Activated T-cell treated with anti-CD3 and anti-CD28 coated beads for 1 hour (primary cell): ENCODE results near the gene CARD8.
"Not testable (repeated sequence)": the region's sequence is repeated elsewhere in the genome, so short reads cannot be mapped to it uniquely, and the experiment has no call there.

Source experiments
- DNase-seq: peaks from one replicate; pipeline ENCODE4 v3.0.0-alpha.2; 2020; ENCODE audit warnings: low read depth

Gene CARD8, protein sequence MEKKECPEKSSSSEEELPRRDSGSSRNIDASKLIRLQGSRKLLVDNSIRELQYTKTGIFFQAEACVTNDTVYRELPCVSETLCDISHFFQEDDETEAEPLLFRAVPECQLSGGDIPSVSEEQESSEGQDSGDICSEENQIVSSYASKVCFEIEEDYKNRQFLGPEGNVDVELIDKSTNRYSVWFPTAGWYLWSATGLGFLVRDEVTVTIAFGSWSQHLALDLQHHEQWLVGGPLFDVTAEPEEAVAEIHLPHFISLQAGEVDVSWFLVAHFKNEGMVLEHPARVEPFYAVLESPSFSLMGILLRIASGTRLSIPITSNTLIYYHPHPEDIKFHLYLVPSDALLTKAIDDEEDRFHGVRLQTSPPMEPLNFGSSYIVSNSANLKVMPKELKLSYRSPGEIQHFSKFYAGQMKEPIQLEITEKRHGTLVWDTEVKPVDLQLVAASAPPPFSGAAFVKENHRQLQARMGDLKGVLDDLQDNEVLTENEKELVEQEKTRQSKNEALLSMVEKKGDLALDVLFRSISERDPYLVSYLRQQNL

DNA sequence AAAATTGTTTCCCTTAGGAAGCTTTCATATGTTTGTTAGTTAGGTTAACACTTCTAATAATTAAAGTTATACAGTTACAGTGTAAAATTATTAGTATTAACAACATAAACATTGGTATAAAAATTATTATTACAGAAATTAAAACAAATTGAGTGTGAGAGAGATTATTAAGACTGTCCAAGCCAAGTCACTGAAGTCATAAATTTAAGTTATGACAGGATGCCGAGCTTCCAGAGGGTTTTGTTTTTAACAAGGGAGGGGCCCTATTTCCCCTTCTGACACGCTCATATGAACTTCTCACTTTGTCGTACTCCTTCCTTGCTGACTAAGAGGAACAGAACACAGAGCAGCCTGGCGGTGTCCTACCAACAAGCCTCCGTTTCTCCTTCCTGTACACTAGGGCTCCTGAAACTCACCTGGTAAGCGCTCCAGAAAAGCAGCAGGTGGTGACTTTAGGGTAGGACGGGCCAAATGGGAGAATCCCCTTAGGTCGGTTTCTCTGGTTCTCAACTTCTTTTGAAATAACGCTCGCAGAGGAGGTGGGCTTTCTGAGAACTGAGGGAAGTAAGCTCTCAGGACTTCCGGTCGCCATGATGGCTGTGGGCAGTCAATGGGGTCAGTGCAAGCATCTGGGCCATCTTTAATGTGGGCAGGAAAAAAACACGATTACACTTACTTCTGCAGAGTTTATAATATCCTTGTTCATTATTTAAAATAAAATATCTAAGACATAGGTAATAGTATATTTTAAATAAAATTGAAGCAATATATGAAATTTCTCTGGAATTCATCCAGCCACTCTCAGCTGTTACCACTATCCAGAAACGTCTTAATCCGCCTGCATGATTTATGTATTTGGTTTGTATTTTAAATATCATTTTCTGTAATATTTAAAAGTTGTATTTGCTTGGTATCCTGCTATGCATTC, at the start of gene CARD8:
TSS of gene CARD8 (minus strand) at position 537 of the 928 bp plus-strand sequence. CDS start 14,892 bp downstream, outside the sequence.
- peak; percentile 61 for DNase-seq

DNA sequence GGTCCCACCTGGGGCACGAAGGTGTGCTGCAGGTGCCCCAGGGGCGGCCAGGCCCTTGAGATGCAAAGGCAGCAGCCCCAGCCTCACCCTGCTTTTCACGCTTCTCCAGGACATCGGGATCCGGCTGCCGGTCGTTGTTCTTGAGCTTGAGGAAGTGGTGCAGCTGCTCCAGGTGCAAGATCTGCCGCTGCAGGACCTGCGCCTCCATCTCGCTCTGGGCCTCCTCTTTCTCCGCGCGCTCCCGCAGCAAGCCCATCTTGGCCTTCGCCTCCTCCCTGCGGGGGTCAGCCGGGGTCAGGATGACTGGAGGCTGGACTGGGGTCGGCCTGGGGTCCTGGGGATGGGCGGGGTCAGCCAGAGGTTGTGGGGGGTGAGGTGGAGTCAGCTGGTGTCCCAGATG, 48.2 kb upstream of the CARD8 start:
- no peak for DNase-seq

DNA sequence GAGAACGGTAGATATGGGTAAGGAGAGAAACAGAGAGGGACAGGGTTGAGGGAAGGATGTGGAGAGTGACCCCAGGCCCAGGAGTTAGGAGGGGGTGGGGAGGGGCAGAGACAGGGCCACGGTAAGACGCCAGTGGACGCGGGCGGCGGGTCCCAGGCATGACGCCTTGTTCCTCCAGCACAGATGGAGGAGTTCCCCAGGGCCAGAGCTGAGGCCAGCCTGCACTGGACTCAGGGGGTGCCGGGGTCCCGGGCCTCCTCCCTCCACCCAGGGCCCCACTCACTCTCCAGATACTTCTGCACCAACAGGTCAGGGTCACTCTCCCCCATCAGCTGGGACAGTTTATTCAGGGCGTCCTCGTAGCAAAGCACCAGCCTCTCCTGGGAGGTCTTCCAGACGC, 47.7 kb upstream of the CARD8 start:
- DNase-seq: no peak

DNA sequence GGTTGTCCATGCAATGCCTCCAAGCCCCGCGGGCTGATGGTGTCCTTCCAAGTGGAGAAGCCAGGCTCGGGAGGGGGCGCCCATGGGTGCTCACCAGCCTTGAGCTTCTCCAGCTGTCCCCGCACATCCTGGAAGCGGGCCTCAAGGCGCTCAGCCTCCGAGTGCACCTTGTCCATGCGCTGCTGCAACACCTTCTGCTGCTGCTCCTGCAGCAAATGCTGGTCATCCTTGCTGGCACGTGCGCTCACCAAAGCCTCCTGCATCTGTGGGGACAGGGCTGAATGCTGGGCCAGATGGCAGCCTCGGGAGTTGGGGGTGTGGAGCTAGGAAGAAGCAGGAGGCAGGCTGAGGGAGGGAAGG, 46.9 kb upstream of the CARD8 start:
- no peak for DNase-seq

DNA sequence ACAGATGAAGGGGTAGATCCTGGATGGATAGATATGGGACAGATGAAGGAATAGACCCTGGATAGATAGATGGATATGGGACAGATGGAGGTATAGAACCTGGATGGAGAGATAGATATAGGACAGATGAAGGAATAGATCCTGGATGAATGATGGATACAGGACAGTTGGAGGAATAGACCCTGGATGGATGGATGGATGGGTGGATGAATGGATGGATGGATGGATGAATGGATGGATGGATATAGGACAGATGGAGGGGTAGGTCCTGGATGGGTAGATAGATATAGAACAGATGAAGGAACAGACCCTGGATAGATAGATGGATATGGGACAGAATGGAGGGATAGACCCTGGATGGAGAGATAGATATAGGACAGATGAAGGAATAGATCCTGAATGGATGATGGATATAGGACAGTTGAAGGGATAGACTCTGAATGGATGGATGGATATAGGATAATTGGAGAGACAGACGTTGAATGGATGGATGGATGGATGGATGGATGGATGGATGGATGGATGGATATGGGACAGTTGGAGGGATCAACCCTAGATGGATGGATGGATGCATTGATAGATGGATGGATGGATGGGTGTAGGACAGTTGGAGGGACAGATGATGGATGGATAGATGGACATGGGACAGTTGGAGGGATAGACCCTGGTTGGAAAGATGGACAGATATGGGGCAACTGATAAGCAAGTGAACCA, 46.3 kb upstream of the CARD8 start:
- DNase-seq: no peak

DNA sequence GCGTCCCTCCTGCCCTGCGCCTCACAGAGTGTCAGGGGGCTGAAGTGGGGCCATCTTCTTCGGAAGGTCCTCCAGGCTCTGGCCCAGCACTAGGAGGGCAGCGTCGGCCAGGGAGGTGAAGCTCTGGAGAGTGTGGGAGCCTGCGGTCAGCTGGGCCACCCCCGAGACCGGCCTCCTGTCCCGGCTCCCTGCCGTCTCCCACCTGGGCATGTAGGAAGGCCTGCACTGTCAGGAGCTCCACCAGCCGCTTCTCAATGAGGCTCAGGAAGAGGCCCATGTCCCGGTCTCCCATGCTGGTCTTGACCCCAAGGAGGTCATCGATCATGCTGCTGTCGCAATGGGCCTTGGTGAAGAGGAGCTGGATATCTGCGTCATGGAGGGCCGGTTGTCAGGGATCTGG, 42.3 kb upstream of the CARD8 start:
- no peak for DNase-seq

DNA sequence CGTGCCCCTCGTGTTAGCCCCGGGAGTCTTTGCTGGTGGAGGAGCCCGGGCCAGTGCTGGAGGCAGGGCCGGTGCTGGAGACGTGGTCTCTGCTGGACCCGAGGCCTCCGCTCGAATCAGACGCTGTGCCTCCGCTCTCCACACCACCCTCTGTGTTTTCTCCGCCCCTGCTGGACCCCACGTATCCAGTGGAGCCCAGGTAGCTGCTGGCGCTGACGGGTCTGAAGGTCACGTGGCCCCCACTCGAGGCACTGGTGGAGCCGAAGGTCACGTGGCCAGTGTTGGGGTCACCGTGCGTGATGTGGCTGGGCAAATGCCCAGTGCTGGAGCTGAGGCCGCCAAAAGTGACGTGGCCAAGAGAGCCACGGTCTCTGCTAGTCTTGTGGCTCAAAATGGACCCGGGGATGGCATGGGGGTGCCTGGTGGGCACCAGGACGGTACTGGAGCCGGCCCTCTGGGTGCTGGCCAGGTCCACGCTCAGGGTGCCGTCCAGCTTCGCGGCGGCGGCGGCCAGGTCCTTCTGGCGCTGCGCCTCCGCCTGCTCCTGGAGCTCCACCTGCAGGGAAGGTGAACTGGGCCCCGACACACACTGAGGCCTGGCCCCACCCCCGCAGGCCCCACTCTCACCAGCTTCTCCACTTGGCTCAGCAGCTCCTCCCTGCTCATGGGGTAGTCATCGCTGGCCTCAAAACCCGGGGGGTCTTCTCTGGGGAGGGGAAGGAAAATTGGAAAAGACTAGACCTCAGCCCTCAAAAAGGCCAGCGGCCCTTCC, 41.4 kb upstream of the CARD8 start:
- no peak for DNase-seq

DNA sequence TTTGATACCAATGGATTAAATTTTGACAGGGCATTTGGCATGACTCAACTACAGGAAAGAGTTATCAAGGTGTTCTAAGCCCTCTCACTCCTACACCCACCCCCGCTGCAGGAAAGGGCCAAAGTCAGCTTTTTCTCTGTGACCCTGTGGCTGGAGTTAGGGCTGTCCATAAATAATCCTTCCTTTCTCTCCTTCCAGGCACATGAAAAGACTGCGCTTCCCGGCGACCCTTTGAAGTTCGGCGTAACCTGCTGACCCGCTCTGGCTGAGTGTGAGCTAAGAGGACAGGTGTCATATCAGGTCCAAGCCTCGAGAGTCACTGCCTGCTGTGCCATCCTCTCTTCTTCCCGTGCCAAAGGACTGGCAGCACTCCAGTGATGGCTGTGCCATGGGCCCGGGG, 39.7 kb upstream of the CARD8 start:
- DNase-seq: no peak

DNA sequence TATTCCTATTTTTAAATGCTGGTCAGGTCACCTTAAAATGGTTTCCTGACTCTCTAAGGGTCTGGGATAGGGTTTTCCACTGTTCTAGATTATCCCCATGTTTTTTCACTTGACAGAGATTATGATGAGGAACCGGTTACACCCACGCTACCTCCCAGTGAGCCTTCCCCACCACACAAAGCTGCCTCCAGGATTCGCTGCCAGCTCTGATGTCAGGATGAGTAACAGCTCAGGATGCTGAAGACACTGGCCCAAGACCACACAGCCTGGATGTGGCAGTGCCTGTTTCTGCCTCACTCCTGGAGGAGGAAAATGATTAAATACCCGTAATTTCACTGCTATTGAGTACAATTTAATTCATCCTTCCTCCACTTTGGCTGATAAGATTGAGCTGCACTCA, 37.1 kb upstream of the CARD8 start:
- DNase-seq: no peak

DNA sequence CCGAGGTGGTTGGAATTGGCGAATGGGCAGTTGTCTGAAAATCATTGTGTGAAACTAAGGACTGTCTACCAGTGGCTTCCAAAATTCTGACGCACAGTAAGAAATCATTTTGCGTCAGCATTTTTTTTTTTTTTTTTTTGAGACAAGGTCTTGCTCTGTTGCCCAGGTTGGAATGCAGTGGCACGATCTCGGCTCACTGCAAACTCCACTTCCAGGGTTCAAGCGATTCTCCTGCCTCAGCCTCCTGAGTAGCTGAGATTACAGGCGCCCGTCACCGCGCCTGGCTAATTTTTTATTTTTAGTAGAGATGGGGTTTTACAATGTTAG, 35.7 kb upstream of the CARD8 start:
- not testable (repeated sequence) for DNase-seq

DNA sequence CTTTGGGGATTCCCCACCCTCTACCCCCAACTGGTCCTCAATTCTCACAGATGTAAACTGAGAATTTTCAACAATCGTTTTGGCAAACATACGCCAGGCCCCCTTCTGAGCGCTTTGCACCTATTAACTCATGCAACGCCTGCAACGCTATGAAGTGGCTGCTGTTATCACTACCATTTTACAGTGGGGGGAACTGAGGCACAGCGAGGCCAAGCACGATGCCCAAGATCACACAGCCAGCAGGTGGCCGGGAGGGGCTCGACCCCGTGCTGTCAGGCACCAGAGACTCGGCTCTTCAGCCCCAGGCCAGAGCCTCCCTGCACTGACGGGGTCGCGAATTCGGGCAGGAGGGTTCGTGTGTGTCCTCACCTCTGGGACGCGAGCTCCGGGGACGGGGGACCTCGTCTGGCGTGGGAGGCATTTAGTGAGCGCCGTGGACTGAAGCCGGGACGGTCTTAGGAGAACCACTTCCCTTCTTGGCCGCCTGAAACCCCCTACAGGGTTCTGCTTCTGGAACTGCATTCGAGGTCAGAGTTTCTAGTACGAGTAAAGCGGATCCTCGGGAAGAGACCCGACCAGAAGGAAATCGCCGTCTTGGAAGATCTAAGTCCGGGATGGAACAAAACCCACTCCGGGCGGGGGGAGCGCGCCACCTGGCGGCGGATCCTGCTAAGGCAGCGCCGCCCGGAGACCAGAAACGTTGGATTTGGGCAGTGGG, 35.2 kb upstream of the CARD8 start:
- DNase-seq: peak; percentile 61

DNA sequence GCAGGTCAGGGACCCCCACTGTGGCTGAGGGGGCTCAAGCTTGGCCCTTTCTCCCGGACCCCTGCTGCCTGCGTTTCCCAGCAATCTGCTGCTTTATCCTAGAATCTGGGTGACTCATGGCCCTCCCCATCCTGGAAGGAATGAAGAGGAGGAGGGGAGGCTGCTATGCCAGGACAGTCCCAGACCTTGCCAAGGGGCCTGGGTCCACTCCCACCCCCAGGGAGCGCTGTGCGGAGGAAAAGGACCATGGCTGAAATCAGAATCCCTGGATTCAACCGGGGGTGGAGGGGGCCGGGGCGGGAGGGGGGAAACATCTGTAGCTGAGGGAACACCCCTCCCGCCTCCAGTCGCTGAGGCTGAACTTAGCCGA, 34.7 kb upstream of the CARD8 start:
- no peak for DNase-seq

DNA sequence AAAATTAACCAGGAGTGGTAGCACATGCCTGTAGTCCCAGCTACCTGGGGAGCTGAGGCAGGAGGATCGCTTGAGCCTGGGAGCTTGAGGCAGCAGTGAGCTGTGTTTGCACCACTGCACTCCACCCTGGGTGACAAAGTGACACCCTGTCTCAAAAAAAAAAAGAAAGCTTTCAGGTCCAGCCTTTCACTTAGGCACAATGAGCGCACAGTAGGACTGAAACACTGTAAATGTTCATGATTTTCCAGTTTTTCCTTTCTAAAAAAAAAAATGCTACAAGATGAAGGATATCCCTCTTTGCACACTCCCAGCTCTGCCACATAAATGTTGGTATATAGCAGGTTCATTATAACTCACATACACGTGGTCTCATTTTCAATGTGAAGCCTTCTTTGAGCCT, 32.0 kb upstream of the CARD8 start:
- no peak for DNase-seq

DNA sequence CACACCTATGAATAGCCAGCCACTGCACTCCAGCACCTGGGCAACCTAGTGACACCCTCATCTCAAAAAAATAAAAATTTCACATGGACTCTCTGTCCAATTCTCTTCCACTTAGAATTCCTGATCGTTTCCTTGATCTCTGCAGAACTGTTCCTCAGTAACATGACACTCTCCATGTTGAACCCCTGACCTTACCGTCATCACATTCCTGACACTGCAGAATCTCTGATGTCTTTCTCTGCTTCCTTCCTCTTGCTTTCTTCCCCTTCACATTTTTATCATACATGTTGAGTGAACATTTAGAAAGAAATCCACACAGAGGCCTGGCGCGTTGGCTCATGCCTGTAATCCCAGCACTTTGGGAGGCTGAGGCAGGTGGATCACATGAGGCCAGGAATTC, 29.2 kb upstream of the CARD8 start:
- DNase-seq: no peak

DNA sequence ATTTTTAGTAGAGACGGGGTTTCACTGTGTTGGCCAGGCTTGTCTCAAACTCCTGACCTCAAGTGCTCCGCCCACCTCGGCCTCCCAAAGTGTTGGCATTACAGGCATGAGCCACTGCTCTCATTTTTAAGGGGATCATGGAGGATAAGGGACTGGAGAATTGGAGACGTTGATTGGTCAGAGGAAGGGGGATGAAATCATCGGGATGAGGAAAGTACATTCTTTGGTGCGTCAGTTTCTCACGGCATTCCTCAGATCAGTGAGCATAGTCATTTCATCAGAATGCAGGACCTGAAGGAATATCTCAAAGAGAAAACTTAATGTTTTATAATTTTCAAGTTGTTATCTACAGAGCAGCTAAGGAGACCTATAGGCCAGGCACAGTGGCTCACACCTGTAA, 28.2 kb upstream of the CARD8 start:
- no peak for DNase-seq

DNA sequence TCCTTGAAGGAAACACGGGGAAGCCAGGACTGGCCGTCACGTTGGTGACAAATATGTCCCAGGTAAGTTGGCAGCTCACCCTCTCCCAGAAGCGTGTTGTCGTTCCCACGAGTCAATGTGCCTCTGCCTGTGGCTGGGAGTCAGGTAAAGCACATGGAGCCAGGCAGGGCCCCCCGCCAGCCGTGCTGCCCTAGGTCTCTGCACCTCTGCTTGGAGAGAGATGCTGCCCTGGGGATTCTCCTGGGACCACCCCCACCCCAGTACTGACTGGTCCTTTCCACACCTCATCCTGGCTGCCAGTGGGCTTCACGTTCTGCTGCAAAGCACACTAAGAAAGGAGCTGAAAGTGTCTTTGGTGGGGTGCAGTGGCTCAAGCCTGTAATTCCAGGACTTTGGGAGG, 24.0 kb upstream of the CARD8 start:
- no peak for DNase-seq

DNA sequence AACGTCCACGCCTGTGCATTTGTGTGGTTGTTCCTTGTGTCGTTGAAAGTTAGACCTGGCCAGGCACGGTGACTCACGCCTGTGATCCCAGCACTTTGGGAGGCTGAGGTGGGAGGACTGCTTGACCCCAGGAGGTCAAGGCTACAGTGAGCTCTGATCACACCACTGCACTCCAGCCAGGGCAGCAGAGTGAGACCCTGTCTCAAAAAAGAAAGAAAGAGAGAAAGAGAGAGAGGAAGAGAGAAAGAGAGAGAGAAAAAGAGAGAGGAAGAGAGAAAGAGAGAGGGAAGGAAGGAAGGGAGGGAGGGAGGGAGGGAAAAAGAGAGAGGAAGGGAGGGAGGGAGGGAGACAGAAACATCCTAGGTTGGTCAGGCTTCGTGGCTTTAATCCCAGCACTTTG, 19.2 kb upstream of the CARD8 start:
- no peak for DNase-seq

DNA sequence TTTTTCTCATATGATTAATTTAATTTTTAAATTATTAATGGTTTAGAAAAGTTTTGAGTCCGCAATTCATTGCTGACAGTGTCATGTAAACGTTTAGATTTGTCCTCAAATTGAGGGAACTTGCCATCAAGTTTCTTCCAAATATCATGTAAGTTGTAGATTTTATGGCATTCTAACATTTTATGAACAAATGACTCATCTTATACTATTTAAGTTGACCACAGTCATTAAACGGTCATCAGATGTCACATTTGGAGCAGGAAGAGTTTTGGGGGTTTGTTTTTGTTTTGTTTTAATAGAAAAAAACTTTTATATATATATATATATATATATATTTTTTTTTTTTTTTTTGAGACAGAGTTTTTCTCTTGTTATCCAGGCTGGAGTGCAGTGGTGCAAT, 18.5 kb upstream of the CARD8 start:
- DNase-seq: no peak

DNA sequence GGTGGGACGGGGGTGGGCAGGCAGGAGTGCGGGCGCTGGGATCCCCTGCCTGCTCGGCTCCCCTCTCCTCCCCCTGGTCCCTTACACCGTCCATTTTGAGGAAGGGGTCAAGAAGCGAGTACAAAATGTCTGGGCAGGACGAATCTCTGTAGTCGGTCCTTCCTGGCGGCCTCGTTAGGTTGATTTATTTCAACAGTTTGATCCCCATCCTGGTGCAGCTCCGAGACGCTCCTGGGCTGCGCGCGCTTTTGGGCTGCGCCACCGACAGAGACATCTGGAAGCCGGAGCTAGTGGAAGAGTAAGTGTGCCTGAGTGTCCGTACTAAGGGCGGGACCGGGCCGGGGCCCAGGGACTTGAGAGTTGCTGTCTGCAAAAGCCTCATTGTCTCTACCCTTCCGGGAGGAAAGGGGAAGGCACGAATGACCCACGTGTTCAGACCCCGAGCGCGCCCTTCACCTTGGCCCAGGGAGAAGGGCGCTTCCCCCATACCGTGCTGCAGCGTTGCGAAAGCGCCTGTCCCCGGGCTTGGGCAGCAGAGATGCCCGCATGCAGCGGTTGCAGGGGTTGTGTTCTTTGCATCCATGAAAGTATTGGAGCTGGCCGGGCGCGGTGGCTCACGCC, 15.9 kb upstream of the CARD8 start:
- no peak for DNase-seq

DNA sequence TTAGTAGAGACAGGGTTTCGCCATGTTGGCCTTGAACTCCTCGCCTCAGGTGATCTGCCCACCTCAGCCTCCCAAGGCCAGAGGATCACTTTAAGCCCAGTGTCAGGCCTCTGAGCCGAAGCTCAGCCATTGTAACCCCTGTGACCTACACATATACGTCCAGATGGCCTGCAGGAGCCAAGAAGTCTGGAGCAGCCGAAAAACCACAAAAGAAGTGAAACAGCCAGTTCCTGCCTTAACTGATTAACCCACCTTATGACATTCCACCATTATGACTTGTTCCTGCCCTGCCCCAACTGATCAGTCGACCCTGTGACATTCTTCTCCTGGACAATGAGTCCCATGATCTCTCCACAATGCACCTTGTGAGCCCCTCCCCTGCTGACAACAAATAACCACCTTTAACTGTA, 13.9 kb upstream of the CARD8 start:
- DNase-seq: not testable (repeated sequence)

DNA sequence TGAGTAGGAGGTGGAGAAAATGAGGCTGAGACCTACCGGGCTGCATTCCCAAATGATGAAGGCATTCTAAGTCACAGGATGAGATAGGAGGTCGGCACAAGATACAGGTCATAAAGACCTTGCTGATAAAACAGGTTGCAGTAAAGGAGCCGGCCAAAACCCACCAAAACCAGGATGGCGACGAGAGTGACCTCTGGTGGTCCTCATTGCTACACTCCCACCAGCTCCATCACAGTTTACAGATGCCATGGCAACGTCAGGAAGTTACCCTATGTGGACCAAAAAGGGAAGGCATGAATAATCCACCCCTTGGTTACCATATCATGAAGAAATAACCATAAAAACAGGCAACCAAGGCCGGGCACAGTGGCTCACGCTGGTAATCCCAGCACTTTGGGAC, 9.6 kb upstream of the CARD8 start:
- DNase-seq: not testable (repeated sequence)
